ENCODE data around the gene IGF2R.
A peak's percentile ranks its signal among the peaks of the same experiment; 100 is the strongest.

The IGF2R gene

GRCh38 chr6:159977904-159978268, 9.0 kb downstream of the IGF2R start:
- no peak for DNase-seq

- DNase-seq = no peak
Observed at GRCh38 chr6:159978291-159979135, 9.6 kb downstream of the IGF2R start.

GRCh38 chr6:159979136-159979874, 10.4 kb downstream of the IGF2R start:
- no peak for DNase-seq

GRCh38 chr6:159980474-159980873, 11.6 kb downstream of the IGF2R start:
- no peak for DNase-seq

- DNase-seq = no peak
Observed at GRCh38 chr6:159981071-159981402, 12.2 kb downstream of the IGF2R start.

- peak; percentile 79 for DNase-seq
Observed at GRCh38 chr6:159981403-159982245, 12.7 kb downstream of the IGF2R start.

GRCh38 chr6:159982731-159983506, 14.0 kb downstream of the IGF2R start:
- DNase-seq = no peak

GRCh38 chr6:159983641-159984080, 14.8 kb downstream of the IGF2R start:
- no peak for DNase-seq

GRCh38 chr6:159984268-159984786, 15.4 kb downstream of the IGF2R start:
- no peak for DNase-seq

- DNase-seq = no peak
Observed at GRCh38 chr6:159985296-159985945, 16.5 kb downstream of the IGF2R start.

- DNase-seq = no peak
Observed at GRCh38 chr6:159988983-159989454, 20.1 kb downstream of the IGF2R start.

GRCh38 chr6:159989492-159990480, 20.9 kb downstream of the IGF2R start:
- no peak for DNase-seq

- DNase-seq = no peak
Observed at GRCh38 chr6:159992366-159992765, 23.5 kb downstream of the IGF2R start.

- no peak for DNase-seq
Observed at GRCh38 chr6:159995405-159995804, 26.5 kb downstream of the IGF2R start.

- DNase-seq = no peak
Observed at GRCh38 chr6:159996087-159996622, 27.3 kb downstream of the IGF2R start.

GRCh38 chr6:159996626-159997497, 28.0 kb downstream of the IGF2R start:
- no peak for DNase-seq

- DNase-seq = no peak
Observed at GRCh38 chr6:159997498-159998101, 28.7 kb downstream of the IGF2R start.

- DNase-seq = no peak
Observed at GRCh38 chr6:159998538-159998937, 29.7 kb downstream of the IGF2R start.

Measured in NCI-H2029 treated with DMSO at 0.1 percent for 48 hours (cell line).